Fibroblast of peridontal ligament (primary cell): ENCODE results near the gene GATAD2A.

Experiments
- DNase-seq: peaks from one replicate; pipeline ENCODE4 v3.0.0-alpha.2; 2010; ENCODE audit errors: extremely low read depth

Gene GATAD2A

GRCh38 chr19:19505669-19506326, 100.3 kb downstream of the GATAD2A start:
- no peak for DNase-seq

- no peak for DNase-seq
Measured at GRCh38 chr19:19506592-19506991, 101.1 kb downstream of the GATAD2A start.

- no peak for DNase-seq
Measured at GRCh38 chr19:19507354-19507753, 101.9 kb downstream of the GATAD2A start.

GRCh38 chr19:19508217-19508616, 102.7 kb downstream of the GATAD2A start:
- no peak for DNase-seq

GRCh38 chr19:19510432-19510831, 105.0 kb downstream of the GATAD2A start:
- DNase-seq, result no peak

GRCh38 chr19:19513682-19514081, 108.2 kb downstream of the GATAD2A start:
- no peak for DNase-seq

GRCh38 chr19:19514215-19514657, 108.8 kb downstream of the GATAD2A start:
- no peak for DNase-seq

GRCh38 chr19:19514881-19515641, 109.6 kb downstream of the GATAD2A start, which contains the start of gene TSSK6:
TSSK6 (minus strand) TSS chr19:19515548; CDS start chr19:19515427, 121 bp downstream.
- no peak for DNase-seq

GRCh38 chr19:19515642-19516519, 110.4 kb downstream of the GATAD2A start, which contains the start of gene NDUFA13:
NDUFA13 (plus strand) TSS chr19:19516225; CDS start chr19:19516239, 14 bp downstream.
- peak; percentile 92 for DNase-seq

- no peak for DNase-seq
Measured at GRCh38 chr19:19517235-19517619, 111.8 kb downstream of the GATAD2A start.

GRCh38 chr19:19520989-19521388, 115.5 kb downstream of the GATAD2A start:
- no peak for DNase-seq

GRCh38 chr19:19523177-19523576, 117.7 kb downstream of the GATAD2A start:
- DNase-seq, result no peak

- no peak for DNase-seq
Measured at GRCh38 chr19:19524053-19524452, 118.6 kb downstream of the GATAD2A start.

GRCh38 chr19:19525611-19526380, 120.3 kb downstream of the GATAD2A start:
- DNase-seq, result no peak

- DNase-seq, result no peak
Measured at GRCh38 chr19:19526581-19527370, 121.3 kb downstream of the GATAD2A start.

GRCh38 chr19:19527371-19527656, 121.8 kb downstream of the GATAD2A start:
- no peak for DNase-seq

GRCh38 chr19:19527674-19528625, 122.5 kb downstream of the GATAD2A start:
- DNase-seq, result no peak

GRCh38 chr19:19528721-19529490, 123.4 kb downstream of the GATAD2A start, which contains the start of gene YJEFN3:
YJEFN3 (plus strand) TSS chr19:19528911; CDS start chr19:19528933, 22 bp downstream.
- DNase-seq, result no peak
